Activated CD4-positive, alpha-beta T cell treated with anti-CD3 and anti-CD28 coated beads, Interleukin-2, Interleukin-4, amounts not matched to agents 100 ng/mL and 50 ng/mL, durations not matched to agents 16 hours and 8 hours (primary cell): ENCODE measurements around the gene PLEKHN1.
"Not testable (repeated sequence)": the region's sequence is repeated elsewhere in the genome, so short reads cannot be mapped to it uniquely, and the experiment has no call there.

ENCODE experiments used
- DNase-seq: peaks from one replicate; pipeline ENCODE4 v3.0.0-alpha.2; 2020; ENCODE audit warnings: low spot score

The PLEKHN1 gene

GRCh38 chr1:994546-994945 lies 28.3 kb downstream of the PLEKHN1 start:
- DNase-seq = not testable (repeated sequence)

- no peak for DNase-seq
Measured at GRCh38 chr1:995665-996633, 29.7 kb downstream of the PLEKHN1 start.

GRCh38 chr1:996851-997712 lies 30.8 kb downstream of the PLEKHN1 start:
- DNase-seq = no peak

- DNase-seq = no peak
Measured at GRCh38 chr1:997713-997992, 31.4 kb downstream of the PLEKHN1 start.

GRCh38 chr1:997993-998744 lies 31.9 kb downstream of the PLEKHN1 start:
- DNase-seq = no peak

- no peak for DNase-seq
Measured at GRCh38 chr1:998745-998994, 32.4 kb downstream of the PLEKHN1 start.

GRCh38 chr1:998995-999724 lies 32.9 kb downstream of the PLEKHN1 start:
- no peak for DNase-seq

- peak; percentile 53 for DNase-seq
Measured at GRCh38 chr1:999725-1000356, 33.6 kb downstream of the PLEKHN1 start, which contains the start of gene HES4. HES4 (minus strand) TSS chr1:1000097; CDS start chr1:999973, 124 bp downstream.

- DNase-seq = peak; percentile 55
Measured at GRCh38 chr1:1000357-1001056, 34.2 kb downstream of the PLEKHN1 start.

GRCh38 chr1:1001057-1001783 lies 34.9 kb downstream of the PLEKHN1 start:
- no peak for DNase-seq

- no peak for DNase-seq
Measured at GRCh38 chr1:1003618-1004419, 37.5 kb downstream of the PLEKHN1 start.

- no peak for DNase-seq
Measured at GRCh38 chr1:1004420-1004779, 38.1 kb downstream of the PLEKHN1 start.

GRCh38 chr1:1004780-1005697 lies 38.8 kb downstream of the PLEKHN1 start:
- no peak for DNase-seq

GRCh38 chr1:1005774-1006304 lies 39.6 kb downstream of the PLEKHN1 start:
- no peak for DNase-seq

- no peak for DNase-seq
Measured at GRCh38 chr1:1006305-1007159, 40.2 kb downstream of the PLEKHN1 start.

GRCh38 chr1:1010131-1010530 lies 43.8 kb downstream of the PLEKHN1 start:
- not testable (repeated sequence) for DNase-seq

GRCh38 chr1:1011396-1011949 lies 45.2 kb downstream of the PLEKHN1 start:
- no peak for DNase-seq
